ENCODE data around the gene C4orf50.

DNA sequence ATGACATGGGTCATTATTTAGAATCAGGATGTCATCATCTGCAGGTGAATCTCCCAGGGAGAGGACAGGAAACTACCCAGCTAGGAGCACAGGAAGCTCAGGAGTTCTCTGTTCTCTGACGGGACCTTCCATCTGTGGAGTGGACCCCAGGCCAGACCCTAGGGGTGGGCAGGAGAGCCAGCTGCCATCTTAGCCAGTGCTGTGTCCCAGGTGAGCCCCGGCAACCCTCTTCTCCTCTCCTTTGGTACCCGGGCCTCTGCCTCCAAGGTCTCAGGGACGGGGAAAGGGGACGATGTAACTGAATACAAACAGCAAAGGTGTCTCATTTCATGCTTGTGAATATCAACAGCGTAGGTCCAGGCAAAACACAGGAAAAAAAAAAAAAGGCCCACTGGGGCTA is 48.5 kb downstream of the C4orf50 start:
- TF ChIP-seq CTCF (conservative IDR thresholded peaks at IDR 0.05) (no peak), EZH2 (IDR thresholded peaks at IDR 0.05; ENCODE audit: low read depth) (no peak)

Data from PC-9 (cell line).